ENCODE results near the gene SYNDIG1L.

SYNDIG1L gene

GRCh38 chr14:74414403-74415114, 11.5 kb downstream of the SYNDIG1L start:
- DNase-seq (ENCODE audit: low read depth) = no peak
- TF ChIP-seq CTCF (IDR thresholded peaks at IDR 0.05; ENCODE audit: control insufficient read depth, insufficient read depth, low read depth, low read length, missing control alignments) = no peak
- no peak overlapping the region for H3K4me3 ChIP-seq (ENCODE audit: control insufficient read depth, low read depth, low read length)

- DNase-seq (ENCODE audit: low read depth) = no peak
- TF ChIP-seq CTCF (IDR thresholded peaks at IDR 0.05; ENCODE audit: control insufficient read depth, insufficient read depth, low read depth, low read length, missing control alignments) = no peak
- H3K4me3 ChIP-seq (ENCODE audit: control insufficient read depth, low read depth, low read length) = no peak overlapping the region
Observed at GRCh38 chr14:74413627-74414026, 12.4 kb downstream of the SYNDIG1L start.

GRCh38 chr14:74412753-74413152, 13.3 kb downstream of the SYNDIG1L start:
- no peak overlapping the region for H3K4me3 ChIP-seq (ENCODE audit: control insufficient read depth, low read depth, low read length)
- TF ChIP-seq CTCF (IDR thresholded peaks at IDR 0.05; ENCODE audit: control insufficient read depth, insufficient read depth, low read depth, low read length, missing control alignments) = no peak
- no peak for DNase-seq (ENCODE audit: low read depth)

- TF ChIP-seq CTCF (IDR thresholded peaks at IDR 0.05; ENCODE audit: control insufficient read depth, insufficient read depth, low read depth, low read length, missing control alignments) = no peak
- H3K4me3 ChIP-seq (ENCODE audit: control insufficient read depth, low read depth, low read length) = no peak overlapping the region
- DNase-seq (ENCODE audit: low read depth) = no peak
Observed at GRCh38 chr14:74411671-74412070, 14.3 kb downstream of the SYNDIG1L start.

- DNase-seq (ENCODE audit: low read depth) = no peak
- no peak overlapping the region for H3K4me3 ChIP-seq (ENCODE audit: control insufficient read depth, low read depth, low read length)
- no peak for TF ChIP-seq CTCF (IDR thresholded peaks at IDR 0.05; ENCODE audit: control insufficient read depth, insufficient read depth, low read depth, low read length, missing control alignments)
Observed at GRCh38 chr14:74409441-74409840, 16.6 kb downstream of the SYNDIG1L start.

GRCh38 chr14:74408870-74409269, 17.1 kb downstream of the SYNDIG1L start:
- DNase-seq (ENCODE audit: low read depth) = no peak
- TF ChIP-seq CTCF (IDR thresholded peaks at IDR 0.05; ENCODE audit: control insufficient read depth, insufficient read depth, low read depth, low read length, missing control alignments) = no peak
- H3K4me3 ChIP-seq (ENCODE audit: control insufficient read depth, low read depth, low read length) = no peak overlapping the region
